Epithelial cell of proximal tubule (primary cell): Measurements from ENCODE around the gene ATXN10. TPM values are rescaled to one million over a fixed set of nuclear protein-coding genes. Genes with fewer than 3 reads are reported as not detected.

Experiments used
- DNase-seq: peaks from one replicate; pipeline ENCODE4 v3.0.0-alpha.2; 2011; ENCODE audit warnings: low read depth
- H3K4me3 ChIP-seq: 2 replicates; pipeline ENCODE4 v1.5.1; 2011; ENCODE audit warnings: low read depth, mild to moderate bottlenecking, low read length
- total RNA-seq: library from RNA; depleted of rRNA; stranded (reverse); fragments of >200 nt; gene quantifications from 2 replicates; pipeline ENCODE4 v1.2.3, GENCODE V29; 2015
- TF ChIP-seq, protein P1 (sequence below): conservative IDR thresholded peaks from 2 replicates; pipeline ENCODE4 v1.5.1; 2012; ENCODE audit warnings: low read depth, mild to moderate bottlenecking, low read length

Gene ATXN10
- total RNA-seq, 1 donor from 2014 or later = 118 TPM

DNA sequence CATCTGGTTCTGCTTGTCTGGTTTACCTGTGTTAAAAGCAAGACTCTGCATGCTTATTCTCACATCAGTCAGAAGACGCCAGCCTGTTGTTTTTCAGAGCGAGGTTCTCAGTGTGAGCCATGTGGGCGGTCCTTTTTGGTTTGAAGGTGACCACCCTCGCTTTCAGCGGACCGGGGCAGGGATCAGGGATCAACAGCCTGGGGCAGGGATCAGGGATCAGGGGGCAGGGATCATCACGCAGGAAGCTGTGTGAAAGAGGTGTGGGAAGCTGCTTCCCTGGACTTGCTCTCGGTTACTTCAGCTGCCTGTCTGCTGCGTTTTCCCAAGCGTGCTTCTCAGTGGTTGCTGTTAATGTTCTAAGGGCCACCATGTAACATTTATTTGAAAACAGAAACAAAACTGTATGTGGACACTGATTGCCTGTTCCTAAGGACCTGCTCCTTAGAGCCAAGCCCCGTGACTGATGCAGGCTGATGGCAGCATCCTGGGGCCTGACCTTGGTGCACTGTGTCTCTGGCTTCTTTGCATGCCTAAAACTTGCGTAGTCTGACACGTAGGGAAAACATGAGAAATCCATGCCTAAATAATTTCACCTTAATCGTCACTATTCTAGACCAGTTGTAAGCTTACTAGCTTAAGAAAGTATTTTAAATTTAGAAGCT lies 146.9 kb downstream of the ATXN10 start:
- H3K4me3 ChIP-seq = no peak overlapping the region
- TF ChIP-seq, protein P1, sequence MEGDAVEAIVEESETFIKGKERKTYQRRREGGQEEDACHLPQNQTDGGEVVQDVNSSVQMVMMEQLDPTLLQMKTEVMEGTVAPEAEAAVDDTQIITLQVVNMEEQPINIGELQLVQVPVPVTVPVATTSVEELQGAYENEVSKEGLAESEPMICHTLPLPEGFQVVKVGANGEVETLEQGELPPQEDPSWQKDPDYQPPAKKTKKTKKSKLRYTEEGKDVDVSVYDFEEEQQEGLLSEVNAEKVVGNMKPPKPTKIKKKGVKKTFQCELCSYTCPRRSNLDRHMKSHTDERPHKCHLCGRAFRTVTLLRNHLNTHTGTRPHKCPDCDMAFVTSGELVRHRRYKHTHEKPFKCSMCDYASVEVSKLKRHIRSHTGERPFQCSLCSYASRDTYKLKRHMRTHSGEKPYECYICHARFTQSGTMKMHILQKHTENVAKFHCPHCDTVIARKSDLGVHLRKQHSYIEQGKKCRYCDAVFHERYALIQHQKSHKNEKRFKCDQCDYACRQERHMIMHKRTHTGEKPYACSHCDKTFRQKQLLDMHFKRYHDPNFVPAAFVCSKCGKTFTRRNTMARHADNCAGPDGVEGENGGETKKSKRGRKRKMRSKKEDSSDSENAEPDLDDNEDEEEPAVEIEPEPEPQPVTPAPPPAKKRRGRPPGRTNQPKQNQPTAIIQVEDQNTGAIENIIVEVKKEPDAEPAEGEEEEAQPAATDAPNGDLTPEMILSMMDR = no peak
- no peak for DNase-seq

DNA sequence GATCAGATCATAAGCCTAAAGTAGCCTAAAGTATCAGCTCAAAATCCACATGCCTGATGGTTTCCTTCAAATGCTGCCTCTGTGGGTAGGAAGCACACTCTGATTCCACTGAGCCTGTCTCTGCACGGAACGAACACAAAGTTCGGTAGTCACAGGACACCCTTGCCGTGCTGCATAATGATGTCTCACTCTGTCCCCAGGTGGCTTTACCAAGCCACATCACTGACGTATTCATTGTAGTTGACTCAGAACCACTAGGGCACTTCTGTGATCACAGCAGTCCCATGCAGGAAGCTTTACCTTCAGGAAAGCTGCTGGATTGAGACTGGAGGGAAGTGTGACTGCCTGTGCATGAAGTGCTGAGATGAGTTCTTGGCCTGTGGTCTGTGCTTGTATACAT lies 147.7 kb downstream of the ATXN10 start:
- TF ChIP-seq, protein P1 = no peak
- H3K4me3 ChIP-seq = no peak overlapping the region
- DNase-seq = no peak

DNA sequence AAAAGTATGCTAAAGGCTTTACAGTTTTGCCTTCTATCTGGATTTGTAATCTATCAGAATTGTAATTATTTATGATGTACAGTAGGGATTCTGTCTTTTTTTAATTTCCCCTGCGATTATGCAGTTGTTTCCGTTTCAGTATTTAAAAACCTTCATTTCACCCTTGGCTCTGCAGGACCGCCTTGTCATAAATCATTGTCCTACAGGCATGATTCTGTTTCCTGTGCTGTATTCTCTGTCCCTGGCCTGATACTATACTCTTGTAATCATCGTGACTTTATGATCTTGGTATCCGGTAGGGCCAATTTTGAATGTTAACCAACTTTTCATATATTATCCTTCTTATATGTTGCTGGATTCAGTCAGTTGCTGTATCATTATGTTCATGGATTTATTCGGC lies 151.7 kb downstream of the ATXN10 start:
- DNase-seq = no peak
- no peak overlapping the region for H3K4me3 ChIP-seq
- TF ChIP-seq, protein P1 = no peak

DNA sequence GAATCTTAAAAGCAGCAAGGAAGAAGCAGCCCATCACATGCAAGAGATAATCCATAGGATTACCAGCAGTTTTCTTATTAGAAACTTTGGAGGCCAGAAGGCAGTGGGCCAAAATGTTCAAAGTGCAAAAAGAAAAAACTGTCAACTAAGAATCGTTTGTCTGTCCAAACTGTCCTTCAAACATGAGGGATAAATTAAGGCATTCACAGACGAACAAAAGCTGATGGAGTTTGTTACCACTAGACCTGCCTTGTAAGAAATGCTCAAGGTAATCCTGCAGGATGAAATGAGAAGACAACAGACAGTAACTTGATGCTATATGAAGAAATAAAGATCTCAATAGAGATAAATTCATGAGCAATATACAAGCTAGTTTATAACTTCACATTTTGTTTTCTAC lies 154.9 kb downstream of the ATXN10 start:
- H3K4me3 ChIP-seq = no peak overlapping the region
- TF ChIP-seq, protein P1 = no peak
- DNase-seq = no peak

DNA sequence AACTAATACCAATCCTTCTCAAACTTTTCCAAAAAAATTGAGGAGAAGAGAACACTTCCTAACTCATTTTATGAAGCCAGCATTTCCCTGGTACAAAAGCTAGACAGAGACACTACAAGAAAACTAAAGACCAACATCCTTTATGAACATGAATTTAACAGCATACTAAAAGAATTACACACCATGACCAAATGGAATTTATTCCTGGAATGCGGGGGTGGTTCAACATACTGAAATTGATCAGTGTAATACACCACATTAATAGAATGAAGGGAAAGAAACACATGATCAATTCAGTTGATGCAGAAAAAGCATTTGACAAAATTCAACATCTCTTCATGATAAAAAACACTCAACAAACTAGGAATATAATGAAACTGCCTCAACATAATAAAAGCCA lies 157.2 kb downstream of the ATXN10 start:
- no peak overlapping the region for H3K4me3 ChIP-seq

DNA sequence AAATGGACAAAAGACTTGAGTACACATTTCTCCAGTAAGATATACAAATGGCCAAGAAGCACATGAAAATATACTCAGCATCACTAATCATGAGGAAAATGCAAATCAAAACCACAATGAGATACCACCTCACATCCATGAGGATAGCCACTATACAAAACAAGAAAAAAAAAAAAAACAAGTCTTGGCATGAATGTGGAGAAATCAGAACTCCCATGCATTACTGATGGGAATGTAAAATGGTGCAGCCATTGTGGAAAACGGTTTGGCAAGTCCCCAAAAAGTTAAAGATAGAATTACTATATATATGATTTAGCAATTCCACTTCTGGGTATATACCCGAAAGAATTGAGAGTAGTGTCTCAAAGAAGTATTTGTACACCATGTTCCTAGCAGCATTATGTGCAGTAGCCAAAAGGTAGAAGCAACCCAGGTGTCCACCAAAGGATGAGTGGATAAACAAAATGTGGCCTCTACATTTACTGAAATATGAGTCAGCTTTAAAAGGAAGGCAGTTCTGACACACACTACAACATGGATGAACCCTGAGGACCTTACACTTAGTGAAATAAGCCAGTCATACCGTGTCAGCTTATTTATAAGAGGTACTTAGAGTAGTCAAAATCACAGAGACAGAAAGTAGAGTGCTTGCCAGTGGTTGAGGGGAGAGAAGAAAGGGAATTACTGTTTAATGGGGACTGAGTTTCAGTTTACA lies 159.1 kb downstream of the ATXN10 start:
- TF ChIP-seq, protein P1 = no peak
- H3K4me3 ChIP-seq = no peak overlapping the region
- DNase-seq = no peak

More for the DNA sequence above, 157.2 kb downstream of the ATXN10 start:
- TF ChIP-seq, protein P1 = no peak
- DNase-seq = no peak
